ENCODE data around the gene GARRE1.

DNA sequence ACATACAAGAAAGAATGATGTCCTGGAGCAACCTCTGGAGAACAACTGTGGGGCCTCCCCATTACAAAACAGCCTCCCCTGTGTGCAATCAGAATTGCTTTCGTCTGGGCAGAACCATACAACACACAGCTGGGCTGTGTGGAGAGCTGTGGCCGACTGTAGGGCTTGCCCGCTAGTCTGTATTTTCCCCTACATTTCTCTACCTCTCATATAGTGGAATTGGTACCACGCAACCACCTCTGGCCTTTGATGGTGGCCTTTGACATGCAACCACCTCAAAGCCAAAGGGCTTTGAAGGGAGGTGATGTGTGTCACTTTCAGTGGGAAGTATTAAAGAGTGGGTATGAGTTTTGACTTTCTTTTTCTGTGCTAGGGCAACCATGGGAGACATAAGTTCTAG lies 34.0 kb downstream of the GARRE1 start:
- TF ChIP-seq RAD21 (CRISPR knock-in tag; IDR thresholded peaks at IDR 0.05) (no peak), KLF16 (CRISPR knock-in tag; IDR thresholded peaks at IDR 0.05) (no peak), HDAC2 (CRISPR knock-in tag; IDR thresholded peaks at IDR 0.05) (no peak), ZNF615 (CRISPR knock-in tag; IDR thresholded peaks at IDR 0.05; ENCODE audit: borderline replicate concordance) (no peak), SIN3A (IDR thresholded peaks at IDR 0.05; ENCODE audit: borderline replicate concordance, low read depth, low read length) (no peak), HNRNPK (IDR thresholded peaks at IDR 0.05; ENCODE audit: low read depth, low read length, poor library complexity, severe bottlenecking) (no peak), SP1 (IDR thresholded peaks at IDR 0.05) (no peak), SP1 (CRISPR knock-in tag; IDR thresholded peaks at IDR 0.05) (no peak)
- TF ChIP-seq, protein P1, sequence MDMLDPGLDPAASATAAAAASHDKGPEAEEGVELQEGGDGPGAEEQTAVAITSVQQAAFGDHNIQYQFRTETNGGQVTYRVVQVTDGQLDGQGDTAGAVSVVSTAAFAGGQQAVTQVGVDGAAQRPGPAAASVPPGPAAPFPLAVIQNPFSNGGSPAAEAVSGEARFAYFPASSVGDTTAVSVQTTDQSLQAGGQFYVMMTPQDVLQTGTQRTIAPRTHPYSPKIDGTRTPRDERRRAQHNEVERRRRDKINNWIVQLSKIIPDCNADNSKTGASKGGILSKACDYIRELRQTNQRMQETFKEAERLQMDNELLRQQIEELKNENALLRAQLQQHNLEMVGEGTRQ (IDR thresholded peaks at IDR 0.05; ENCODE audit: low read depth, low read length): no peak
- TF ChIP-seq, protein P1 (CRISPR knock-in tag; IDR thresholded peaks at IDR 0.05; ENCODE audit: borderline replicate concordance): no peak
